CD4-positive, alpha-beta memory T cell (primary cell): ENCODE results near the gene FOXP4. TPM values are rescaled to one million over a fixed set of nuclear protein-coding genes. Genes with fewer than 3 reads are reported as not detected.

ENCODE experiments used
- CTCF ChIA-PET: fragments of 350-600 bp; sonication (Branson Sonifier 250); formaldehyde crosslinking; loops from one replicate; lab custom pipeline; 2021; ENCODE audit warnings: inconsistent platforms; ENCODE audit not compliant: partially characterized antibody; lab: Charles Lee
- POLR2A ChIA-PET: fragments of 350-600 bp; sonication (Branson Sonifier 250); formaldehyde crosslinking; loops from one replicate; lab custom pipeline; 2021; ENCODE audit not compliant: partially characterized antibody; lab: Charles Lee
- DNase-seq, 5 donors: peaks; one replicate each; pipeline versions ENCODE4 v3.0.0 to v3.0.0-alpha.2; 2020 to 2022; ENCODE audit warnings: mixed read lengths in 1 of 5
- H3K27ac ChIP-seq: one replicate; pipeline ENCODE4 v1.7.0; 2013; ENCODE audit warnings: low read depth, low read length
- H3K27me3 ChIP-seq: 2 replicates; pipeline ENCODE4 v1.7.0; 2013; ENCODE audit warnings: mild to moderate bottlenecking, low read length, moderate library complexity; ENCODE audit not compliant: insufficient read depth
- H3K36me3 ChIP-seq: 2 replicates; pipeline ENCODE4 v1.7.0; 2013; ENCODE audit warnings: mild to moderate bottlenecking, low read length, moderate library complexity; ENCODE audit not compliant: insufficient read depth
- H3K4me1 ChIP-seq: 2 replicates; pipeline ENCODE4 v1.7.0; 2013; ENCODE audit warnings: mild to moderate bottlenecking, low read length, moderate library complexity; ENCODE audit not compliant: insufficient read depth
- H3K4me3 ChIP-seq, 2 donors: one replicate each; pipeline ENCODE4 v1.7.0; 2013; ENCODE audit warnings: low read length in 2 of 2, mild to moderate bottlenecking in 1 of 2
- H3K9me3 ChIP-seq, 2 donors: one replicate each; pipeline ENCODE4 v1.7.0; 2013; ENCODE audit warnings: low read length in 2 of 2, control low read depth in 1 of 2; ENCODE audit not compliant: control insufficient read depth in 1 of 2
- H3K27ac Mint-ChIP-seq, 7 donors: one replicate each; pipeline ENCODE4 v1.8.0; 2020 to 2021; ENCODE audit warnings: mixed read lengths in 7 of 7, mild to moderate bottlenecking in 6 of 7, inconsistent platforms in 3 of 7, moderate library complexity in 3 of 7
- H3K27me3 Mint-ChIP-seq, 2 donors: one replicate each; pipeline ENCODE4 v1.8.0; 2020 to 2021; ENCODE audit warnings: mixed read lengths in 2 of 2
- H3K36me3 Mint-ChIP-seq, 2 donors: one replicate each; pipeline ENCODE4 v1.8.0; 2020 to 2021; ENCODE audit warnings: mixed read lengths in 2 of 2, inconsistent platforms in 1 of 2, mild to moderate bottlenecking in 1 of 2
- H3K4me1 Mint-ChIP-seq, 4 donors: one replicate each; pipeline ENCODE4 v1.8.0; 2020 to 2021; ENCODE audit warnings: mixed read lengths in 4 of 4, mild to moderate bottlenecking in 1 of 4
- H3K4me3 Mint-ChIP-seq, 8 donors: one replicate each; pipeline ENCODE4 v1.8.0; 2020 to 2021; ENCODE audit warnings: mixed read lengths in 8 of 8, mild to moderate bottlenecking in 7 of 8, moderate library complexity in 6 of 8, inconsistent platforms in 3 of 8
- H3K9me3 Mint-ChIP-seq, 8 donors: one replicate each; pipeline ENCODE4 v1.8.0; 2020 to 2021; ENCODE audit warnings: mixed read lengths in 8 of 8, mild to moderate bottlenecking in 5 of 8, inconsistent platforms in 3 of 8, moderate library complexity in 1 of 8
- intact Hi-C: fragments of 100-400 bp; cut with micrococcal nuclease; formaldehyde crosslinking; loops from one replicate; pipeline ENCODE4 v1.15.1; 2023
- polyA plus RNA-seq, 2 donors: library from polyadenylated mRNA; unstranded; fragments of 300-500 nt; fragmentation: Illumina TruSeq; gene quantifications; one replicate each; pipeline ENCODE4 v1.2.3, GENCODE V29; 2021
- total RNA-seq, 2 experiments: library from RNA; stranded (reverse); gene quantifications; one replicate each; pipeline ENCODE4 v1.2.3, GENCODE V29; 2021

Gene FOXP4
- total and polyA plus RNA-seq, 4 experiments from 2014 or later: 0.08 to 7.8 (median 4.5) TPM

DNA sequence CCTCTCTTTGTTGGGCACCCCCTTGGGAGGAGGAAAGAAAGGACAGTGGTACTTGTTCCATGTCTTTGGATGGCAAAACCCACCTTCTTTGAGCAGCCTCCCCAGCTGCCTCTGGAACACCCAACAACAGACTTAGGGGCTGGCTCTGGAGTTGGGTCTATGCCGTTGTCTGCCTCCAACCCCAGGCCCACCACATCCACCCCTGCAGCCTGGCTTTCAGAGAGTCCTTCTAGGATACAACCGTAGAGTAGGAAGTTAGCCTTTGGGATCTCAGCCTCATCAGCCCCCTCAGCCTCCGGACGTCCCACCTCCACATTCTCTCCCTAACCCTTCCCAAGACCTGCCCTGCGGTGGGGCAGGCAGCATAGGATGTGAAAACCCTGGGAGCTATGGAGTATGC lies 36.4 kb downstream of the FOXP4 start:
- Mint-ChIP-seq H3K9me3 (no peaks in the 10 kb centered on the region), H3K36me3 (peaks cover 4 to 11% of the 10 kb centered on the region in 2 donors), H3K27me3 (no peaks in the 10 kb centered on the region), H3K4me3 (no peak overlapping the region), H3K27ac (no peak overlapping the region), H3K4me1 (peaks cover 0 to 10% (median 2%) of the 10 kb centered on the region in 4 donors)
- Histone ChIP-seq H3K9me3 (no peaks in the 10 kb centered on the region), H3K36me3 (no peaks in the 10 kb centered on the region), H3K27me3 (no peaks in the 10 kb centered on the region), H3K27ac (no peak overlapping the region), H3K4me1 (no peaks in the 10 kb centered on the region), H3K4me3 (no peak overlapping the region)
- ChIA-PET POLR2A (no interaction called here), CTCF (interaction anchor here (1.0 to 1.8 kb wide), 2 partner anchors 9 to 158 kb away, joined by 3 read pairs; no protein-coding TSS in a partner anchor)
- intact Hi-C loops: no loop called here
- no peak for DNase-seq

DNA sequence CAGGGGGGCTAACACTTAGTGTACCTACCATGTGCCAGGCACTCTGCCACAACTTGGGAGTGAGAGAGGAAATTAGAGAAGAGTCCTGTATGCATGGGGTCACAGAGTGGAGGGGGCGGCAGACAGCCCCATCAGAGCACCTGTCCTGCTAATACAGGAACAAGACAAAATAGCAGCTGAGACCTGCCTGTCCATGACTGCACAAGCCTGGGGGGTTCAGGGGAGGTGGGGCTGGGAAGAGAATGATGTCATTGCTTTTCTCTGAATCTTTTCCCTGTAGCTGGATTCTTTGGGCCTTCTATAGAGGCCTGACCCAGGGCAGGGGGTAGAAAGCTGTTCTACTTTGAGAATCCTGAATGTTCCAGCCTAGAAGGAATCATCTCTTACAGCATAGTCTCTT lies 37.4 kb downstream of the FOXP4 start:
- no peaks in the 10 kb centered on the region for H3K27me3 ChIP-seq
- no peak overlapping the region for H3K27ac ChIP-seq
- H3K4me3 ChIP-seq: no peak overlapping the region
- Mint-ChIP-seq H3K4me1 (peaks cover 0 to 8% (median 2%) of the 10 kb centered on the region in 4 donors), H3K36me3 (peaks cover 0 to 14% of the 10 kb centered on the region in 2 donors), H3K9me3 (no peaks in the 10 kb centered on the region), H3K4me3 (no peak overlapping the region), H3K27ac (peak overlapping the region in 2 of 7 donors; percentile 57 to 59), H3K27me3 (no peaks in the 10 kb centered on the region)
- intact Hi-C loops: no loop called here
- no peak for DNase-seq
- H3K4me1 ChIP-seq: no peaks in the 10 kb centered on the region
- ChIA-PET POLR2A (no interaction called here), CTCF (interaction anchor here (1.0 to 1.8 kb wide), 2 partner anchors 8 to 159 kb away, joined by 3 read pairs; no protein-coding TSS in a partner anchor)
- H3K36me3 ChIP-seq: no peaks in the 10 kb centered on the region
- no peaks in the 10 kb centered on the region for H3K9me3 ChIP-seq

DNA sequence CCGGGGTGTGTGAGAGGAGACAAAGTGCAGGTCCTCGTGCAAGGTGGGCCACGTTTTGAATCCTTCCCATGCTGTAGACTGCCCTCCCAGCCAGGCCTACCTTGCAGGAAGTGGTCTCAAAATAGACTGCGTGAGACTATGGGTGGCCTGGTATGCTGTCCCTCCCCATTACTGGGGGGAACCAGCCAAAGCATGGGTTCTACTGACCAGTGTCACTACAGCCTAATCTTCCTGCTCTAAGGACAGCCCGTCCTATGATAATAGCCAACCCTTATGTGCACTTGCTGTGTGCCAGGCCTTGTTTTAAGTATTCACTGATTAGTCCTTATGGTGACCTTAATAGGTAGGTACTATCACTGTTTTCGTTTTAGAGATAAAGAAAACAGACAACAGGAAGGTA lies 38.0 kb downstream of the FOXP4 start:
- no peak overlapping the region for H3K4me3 ChIP-seq
- DNase-seq: no peak

DNA sequence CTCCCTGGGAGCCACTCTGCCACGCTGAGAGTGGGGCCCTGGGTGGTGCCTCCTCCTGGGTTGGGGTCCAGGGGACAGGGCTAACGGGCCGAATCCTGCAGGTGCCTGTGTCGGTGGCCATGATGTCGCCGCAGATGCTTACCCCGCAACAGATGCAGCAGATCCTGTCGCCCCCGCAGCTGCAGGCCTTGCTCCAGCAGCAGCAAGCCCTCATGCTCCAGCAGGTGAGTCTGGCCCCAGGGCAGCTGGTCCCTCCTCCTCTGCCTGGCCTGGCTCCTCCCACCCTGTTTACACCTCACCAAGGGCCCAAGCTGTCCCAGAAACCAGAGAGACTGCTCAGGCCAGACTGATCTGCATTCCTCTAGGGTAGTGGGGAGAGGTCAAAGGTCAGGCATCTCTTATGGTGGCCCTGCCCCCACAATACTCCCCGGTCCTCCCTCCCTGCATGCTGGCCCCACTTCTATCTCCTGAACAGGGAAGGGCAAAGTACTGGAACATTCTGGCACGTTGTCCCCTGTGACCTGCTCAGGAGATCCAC lies 38.6 kb downstream of the FOXP4 start:
- Mint-ChIP-seq H3K9me3 (no peaks in the 10 kb centered on the region), H3K27me3 (no peaks in the 10 kb centered on the region), H3K4me1 (peaks cover 0 to 8% (median 2%) of the 10 kb centered on the region in 4 donors), H3K36me3 (peaks cover 0 to 17% of the 10 kb centered on the region in 2 donors), H3K4me3 (no peak overlapping the region), H3K27ac (no peak overlapping the region)
- H3K4me1 ChIP-seq: no peaks in the 10 kb centered on the region
- no peak for DNase-seq
- intact Hi-C loops: no loop called here
- no peaks in the 10 kb centered on the region for H3K36me3 ChIP-seq
- no peaks in the 10 kb centered on the region for H3K27me3 ChIP-seq
- no peak overlapping the region for H3K4me3 ChIP-seq
- H3K27ac ChIP-seq: no peak overlapping the region
- POLR2A ChIA-PET: no interaction called here
- CTCF ChIA-PET: interaction anchor here (1.7 kb wide), 1 partner anchor 159 kb away, joined by 9 read pairs; no protein-coding TSS in a partner anchor
- H3K9me3 ChIP-seq: no peaks in the 10 kb centered on the region

More for the DNA sequence above, 38.0 kb downstream of the FOXP4 start:
- Histone ChIP-seq H3K36me3 (no peaks in the 10 kb centered on the region), H3K27me3 (no peaks in the 10 kb centered on the region), H3K27ac (no peak overlapping the region), H3K4me1 (no peaks in the 10 kb centered on the region), H3K9me3 (no peaks in the 10 kb centered on the region)
- no peaks in the 10 kb centered on the region for H3K9me3 Mint-ChIP-seq
- ChIA-PET POLR2A (no interaction called here), CTCF (no interaction called here)
- no peaks in the 10 kb centered on the region for H3K27me3 Mint-ChIP-seq
- H3K27ac Mint-ChIP-seq: peak overlapping the region in 1 of 7 donors; percentile 29
- no peak overlapping the region for H3K4me3 Mint-ChIP-seq
- intact Hi-C loops: no loop called here
- peaks cover 0 to 8% (median 2%) of the 10 kb centered on the region in 4 donors for H3K4me1 Mint-ChIP-seq
- peaks cover 0 to 17% of the 10 kb centered on the region in 2 donors for H3K36me3 Mint-ChIP-seq

DNA sequence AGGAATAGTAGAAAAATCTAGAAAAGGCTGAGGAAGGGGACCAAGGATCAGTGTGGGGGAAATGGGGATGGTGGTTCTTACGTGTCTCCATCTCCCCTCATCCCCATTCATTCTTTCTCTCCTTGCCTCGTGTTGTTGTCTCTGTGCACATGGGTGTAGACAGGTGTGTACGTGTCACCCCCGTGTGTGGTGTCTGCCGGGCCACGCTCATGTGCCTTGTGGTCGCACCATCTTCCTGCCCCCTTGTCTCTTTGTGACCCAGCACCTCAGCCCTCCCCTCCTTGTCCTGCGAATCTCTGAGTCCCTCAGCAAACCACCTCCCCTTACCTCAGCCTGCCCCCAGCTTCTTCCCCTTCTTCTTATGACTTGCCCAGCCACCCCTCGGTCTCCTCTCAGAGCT lies 39.4 kb downstream of the FOXP4 start:
- Histone ChIP-seq H3K27ac (no peak overlapping the region), H3K9me3 (no peaks in the 10 kb centered on the region), H3K27me3 (no peaks in the 10 kb centered on the region), H3K36me3 (peaks cover 3% of the 10 kb centered on the region), H3K4me1 (no peaks in the 10 kb centered on the region), H3K4me3 (no peak overlapping the region)
- Mint-ChIP-seq H3K4me1 (peaks cover 0 to 8% (median 2%) of the 10 kb centered on the region in 4 donors), H3K27ac (peak overlapping the region in 2 of 7 donors; percentile 5 to 88), H3K9me3 (no peaks in the 10 kb centered on the region), H3K4me3 (no peak overlapping the region), H3K36me3 (peaks cover 3 to 20% of the 10 kb centered on the region in 2 donors), H3K27me3 (no peaks in the 10 kb centered on the region)
- DNase-seq: no peak
- ChIA-PET POLR2A (no interaction called here), CTCF (interaction anchor here (0.7 to 1.7 kb wide), 2 partner anchors 160 to 221 kb away, joined by 3 to 9 read pairs; no protein-coding TSS in a partner anchor)
- intact Hi-C loops: no loop called here

DNA sequence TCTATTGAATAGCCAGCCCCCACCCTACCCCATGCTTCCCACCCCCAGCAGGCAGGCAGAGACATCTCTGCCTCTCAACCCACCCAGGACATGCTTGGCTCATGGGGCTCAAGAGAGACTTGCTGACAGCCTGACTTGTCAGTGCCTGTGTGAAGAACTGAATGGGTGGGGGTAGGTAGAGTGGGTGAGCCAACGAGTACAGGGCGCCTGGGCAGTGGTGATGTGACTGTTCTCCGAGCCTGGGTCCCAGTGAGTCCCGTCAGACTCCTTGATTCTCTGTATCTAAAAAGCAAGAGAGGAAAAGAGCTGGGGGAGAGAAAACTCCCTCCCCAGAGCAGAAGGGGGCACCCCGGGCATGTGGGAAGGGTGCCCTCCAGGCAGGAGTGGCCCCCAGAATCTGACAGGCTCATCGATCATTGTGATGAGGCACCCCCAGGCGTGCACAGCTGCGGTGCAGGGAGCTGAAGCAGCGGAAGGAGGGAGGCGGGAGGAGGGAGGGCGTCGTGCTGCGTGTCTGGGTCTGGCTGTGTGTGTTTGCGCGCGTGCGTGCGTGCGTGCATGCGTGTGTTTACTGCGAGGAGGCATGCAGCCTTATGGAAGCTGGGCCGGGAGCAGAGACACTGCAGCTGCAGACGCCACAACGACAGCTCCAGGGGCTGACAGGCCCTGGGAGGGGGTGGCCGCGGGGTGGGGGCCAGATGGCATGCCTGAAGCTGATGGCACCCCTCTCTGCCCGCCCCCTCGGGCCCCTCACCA lies 40.2 kb downstream of the FOXP4 start:
- DNase-seq: no peak
- H3K27ac ChIP-seq: no peak overlapping the region
- no peaks in the 10 kb centered on the region for H3K9me3 ChIP-seq
- no peak overlapping the region for H3K4me3 Mint-ChIP-seq
- intact Hi-C loops: no loop called here
- peak overlapping the region in 1 of 7 donors; percentile 52 for H3K27ac Mint-ChIP-seq
- POLR2A ChIA-PET: no interaction called here
- no peaks in the 10 kb centered on the region for H3K9me3 Mint-ChIP-seq
- no peaks in the 10 kb centered on the region for H3K4me1 ChIP-seq
- peaks cover 4 to 28% of the 10 kb centered on the region in 2 donors for H3K36me3 Mint-ChIP-seq
- H3K27me3 Mint-ChIP-seq: no peaks in the 10 kb centered on the region
- H3K36me3 ChIP-seq: peaks cover 4% of the 10 kb centered on the region
- no peak overlapping the region for H3K4me3 ChIP-seq
- H3K4me1 Mint-ChIP-seq: peaks cover 0 to 8% (median 2%) of the 10 kb centered on the region in 4 donors
- no peaks in the 10 kb centered on the region for H3K27me3 ChIP-seq
- CTCF ChIA-PET: interaction anchor here (0.7 to 1.7 kb wide), 3 partner anchors 16 to 222 kb away, joined by 3 to 9 read pairs (median 4); no protein-coding TSS in a partner anchor

DNA sequence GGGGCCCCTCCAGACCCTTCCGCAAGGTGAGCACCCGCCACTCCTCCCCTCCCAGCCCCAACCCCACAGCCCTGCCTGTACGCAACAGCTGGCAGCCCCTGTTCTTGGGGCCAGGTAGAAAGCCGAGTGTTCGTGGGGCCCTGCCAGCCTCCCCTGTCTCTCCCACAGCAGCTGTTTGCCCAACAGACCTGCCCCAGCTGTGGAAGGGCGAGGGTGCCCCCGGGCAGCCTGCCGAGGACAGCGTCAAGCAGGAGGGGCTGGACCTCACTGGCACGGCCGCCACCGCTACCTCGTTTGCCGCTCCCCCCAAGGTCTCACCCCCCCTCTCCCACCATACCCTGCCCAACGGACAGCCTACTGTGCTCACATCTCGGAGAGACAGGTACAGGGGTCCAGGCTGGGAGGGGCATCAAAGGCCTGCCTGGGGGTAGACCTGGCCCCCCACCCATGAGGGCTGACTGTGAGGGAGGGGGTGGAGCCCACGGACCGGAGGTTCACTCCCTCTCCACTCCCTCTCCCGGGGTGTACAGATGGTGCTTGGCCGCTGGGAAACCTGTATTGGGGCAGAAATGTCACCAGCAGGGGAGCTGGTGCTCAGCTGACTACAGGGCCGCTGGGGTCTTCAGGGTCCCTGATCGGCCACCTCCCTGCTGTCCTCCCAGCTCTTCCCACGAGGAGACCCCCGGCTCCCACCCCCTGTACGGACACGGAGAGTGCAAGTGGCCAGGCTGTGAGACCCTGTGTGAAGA lies 41.1 kb downstream of the FOXP4 start:
- Histone ChIP-seq H3K27me3 (no peaks in the 10 kb centered on the region), H3K27ac (no peak overlapping the region), H3K4me3 (no peak overlapping the region), H3K9me3 (no peaks in the 10 kb centered on the region), H3K4me1 (no peaks in the 10 kb centered on the region), H3K36me3 (peaks cover 4% of the 10 kb centered on the region)
- no peaks in the 10 kb centered on the region for H3K9me3 Mint-ChIP-seq
- POLR2A ChIA-PET: no interaction called here
- CTCF ChIA-PET: interaction anchor here (1.2 to 10.2 kb wide), 4 partner anchors 15 to 219 kb away, joined by 4 to 167 read pairs (median 22); no protein-coding TSS in a partner anchor
- H3K4me1 Mint-ChIP-seq: peaks cover 1 to 11% (median 5%) of the 10 kb centered on the region in 4 donors
- H3K36me3 Mint-ChIP-seq: peaks cover 4 to 33% of the 10 kb centered on the region in 2 donors
- intact Hi-C loops: no loop called here
- no peak overlapping the region for H3K4me3 Mint-ChIP-seq
- H3K27me3 Mint-ChIP-seq: no peaks in the 10 kb centered on the region
- DNase-seq: no peak
- no peak overlapping the region for H3K27ac Mint-ChIP-seq
